ENCODE measurements around the gene NFX1. TPM values are rescaled to one million over a fixed set of nuclear protein-coding genes. Genes with fewer than 3 reads are reported as not detected.

The NFX1 gene
- total and polyA plus RNA-seq, 10 of the 15 experiments (the other 5 are each of a cell fraction or from before 2014, with no cell fraction given) = 11.9 to 45.1 (median 36.1) TPM

- Histone ChIP-seq H3K9ac (ENCODE audit: control insufficient read depth, insufficient read depth, low read length) (no peak overlapping the region), H3K36me3 (ENCODE audit: control insufficient read depth in 2 of 2, insufficient read depth in 2 of 2, low read length in 1 of 2) (peaks cover 12 to 33% of the 10 kb centered on the region in 2 experiments), H4K20me1 (ENCODE audit: control insufficient read depth, insufficient read depth) (no peaks in the 10 kb centered on the region), H2AFZ (ENCODE audit: control insufficient read depth, low read depth, low read length) (no peak overlapping the region), H3K4me3 (no peak overlapping the region), H3K4me2 (ENCODE audit: control insufficient read depth, insufficient read depth) (no peak overlapping the region), H3K79me2 (ENCODE audit: control insufficient read depth, insufficient read depth, low read length) (no peaks in the 10 kb centered on the region), H3K27ac (ENCODE audit: control insufficient read depth, insufficient read depth) (no peak overlapping the region), H3K9me3 (replicated peaks; ENCODE audit: control insufficient read depth, insufficient read depth, low read length) (peaks cover 18% of the 10 kb centered on the region; the same call in 2 of the 3 replicates), H3K27me3 (replicated peaks in 1 of 2; ENCODE audit: control insufficient read depth in 2 of 2, insufficient read depth in 2 of 2, low read length in 1 of 2) (no peaks in the 10 kb centered on the region), H3K4me1 (ENCODE audit: control insufficient read depth, insufficient read depth, low read length) (no peaks in the 10 kb centered on the region)
- intact Hi-C loops (cut with micrococcal nuclease; ENCODE audit: unreplicated experiment) = no loop called here
- no peak for ATAC-seq
- no peak for TF ChIP-seq ZNF274 (IDR thresholded peaks at IDR 0.05; ENCODE audit: insufficient read depth, insufficient read length)
- no peak for TF ChIP-seq NFYB (IDR thresholded peaks at IDR 0.05; ENCODE audit: insufficient read depth, low read depth, low read length)
- TF ChIP-seq ZNF622 (IDR thresholded peaks at IDR 0.05) = no peak
- no peak for TF ChIP-seq CHD1 (IDR thresholded peaks at IDR 0.05; ENCODE audit: low read depth, low read length)
- TF ChIP-seq, protein P1, sequence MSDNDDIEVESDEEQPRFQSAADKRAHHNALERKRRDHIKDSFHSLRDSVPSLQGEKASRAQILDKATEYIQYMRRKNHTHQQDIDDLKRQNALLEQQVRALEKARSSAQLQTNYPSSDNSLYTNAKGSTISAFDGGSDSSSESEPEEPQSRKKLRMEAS (IDR thresholded peaks at IDR 0.05; ENCODE audit: low read depth, low read length) = no peak
- in situ Hi-C loops (cut with MboI) = no loop called here
- SMC1A ChIA-PET (ENCODE audit: uncharacterized antibody, unreplicated experiment) = no interaction called here
- no TSS peak for BruUV-seq (replicated peaks)
- DNase-seq (ENCODE audit: low read depth, low spot score) = no peak
- no peak for FAIRE-seq
- POLR2A ChIA-PET = no interaction called here
- WGBS (ENCODE audit: insufficient coverage, insufficient replicate concordance, low lambda C conversion rate, missing lambda C conversion rate) = 93% methylated on average over 3 of the region's 3 CpGs
- CTCF ChIA-PET = no interaction called here
- RAD21 ChIA-PET (ENCODE audit: unreplicated experiment) = no interaction called here
Observed at GRCh38 chr9:33340186-33340585, 49.9 kb downstream of the NFX1 start.

GRCh38 chr9:33341182-33341581, 50.9 kb downstream of the NFX1 start:
- ChIA-PET CTCF (no interaction called here), SMC1A (ENCODE audit: uncharacterized antibody, unreplicated experiment) (no interaction called here), RAD21 (ENCODE audit: unreplicated experiment) (no interaction called here), POLR2A (no interaction called here)
- H3K9ac ChIP-seq (ENCODE audit: control insufficient read depth, insufficient read depth, low read length) = no peak overlapping the region
- H3K4me1 ChIP-seq (ENCODE audit: control insufficient read depth, insufficient read depth, low read length) = no peaks in the 10 kb centered on the region
- FAIRE-seq (no peak), ATAC-seq (no peak), DNase-seq (ENCODE audit: low read depth, low spot score) (no peak)
- intact Hi-C loops (cut with micrococcal nuclease; ENCODE audit: unreplicated experiment) = no loop called here
- TF ChIP-seq ZNF207 (IDR thresholded peaks at IDR 0.05; ENCODE audit: borderline replicate concordance) (no peak), ZNF622 (IDR thresholded peaks at IDR 0.05) (no peak), BCL11A (IDR thresholded peaks at IDR 0.05; ENCODE audit: low read depth, low read length) (no peak), NFYA (IDR thresholded peaks at IDR 0.05; ENCODE audit: borderline replicate concordance, low read depth, low read length) (no peak), EED (IDR thresholded peaks at IDR 0.05; ENCODE audit: low read depth) (no peak), MTA2 (IDR thresholded peaks at IDR 0.05; ENCODE audit: low read depth) (no peak), SMARCA5 (IDR thresholded peaks at IDR 0.05) (no peak), CREB1 (IDR thresholded peaks at IDR 0.05; ENCODE audit: low read depth) (no peak)
- 97% methylated on average over 3 of the region's 3 CpGs for WGBS (ENCODE audit: insufficient coverage, insufficient replicate concordance, low lambda C conversion rate, missing lambda C conversion rate)
- H4K20me1 ChIP-seq (ENCODE audit: control insufficient read depth, insufficient read depth) = no peaks in the 10 kb centered on the region
- H3K4me3 ChIP-seq = no peak overlapping the region
- no TSS peak for BruUV-seq (replicated peaks)
- H3K27me3 ChIP-seq (replicated peaks in 1 of 2; ENCODE audit: control insufficient read depth in 2 of 2, insufficient read depth in 2 of 2, low read length in 1 of 2) = no peaks in the 10 kb centered on the region
- no peak overlapping the region for H2AFZ ChIP-seq (ENCODE audit: control insufficient read depth, low read depth, low read length)
- no peaks in the 10 kb centered on the region for H3K79me2 ChIP-seq (ENCODE audit: control insufficient read depth, insufficient read depth, low read length)
- H3K36me3 ChIP-seq (ENCODE audit: control insufficient read depth in 2 of 2, insufficient read depth in 2 of 2, low read length in 1 of 2) = peaks cover 12 to 42% of the 10 kb centered on the region in 2 experiments
- H3K27ac ChIP-seq (ENCODE audit: control insufficient read depth, insufficient read depth) = no peak overlapping the region
- no peak overlapping the region for H3K4me2 ChIP-seq (ENCODE audit: control insufficient read depth, insufficient read depth)
- peaks cover 18% of the 10 kb centered on the region; the same call in 2 of the 3 replicates for H3K9me3 ChIP-seq (replicated peaks; ENCODE audit: control insufficient read depth, insufficient read depth, low read length)
- in situ Hi-C loops (cut with MboI) = no loop called here

Measured in GM12878 (cell line).